Colonic mucosa (tissue), 4 donors: ENCODE data around the gene TNFRSF21. TPM values are rescaled to one million over a fixed set of nuclear protein-coding genes. Genes with fewer than 3 reads are reported as not detected.

Experiments
- DNase-seq: peaks from one replicate; pipeline ENCODE4 v3.0.0-alpha.2; 2020
- H3K27ac ChIP-seq: fragments of 200-600 bp; one replicate; pipeline ENCODE4 v1.8.0; 2021
- H3K27me3 ChIP-seq: fragments of 200-600 bp; one replicate; pipeline ENCODE4 v1.8.0; 2021
- H3K36me3 ChIP-seq: fragments of 200-600 bp; one replicate; pipeline ENCODE4 v1.8.0; 2021
- H3K4me1 ChIP-seq: fragments of 200-600 bp; one replicate; pipeline ENCODE4 v1.8.0; 2021; ENCODE audit warnings: mild to moderate bottlenecking
- H3K4me3 ChIP-seq: fragments of 200-600 bp; one replicate; pipeline ENCODE4 v1.8.0; 2021
- H3K9ac ChIP-seq, 2 donors: one replicate each; pipeline ENCODE4 v1.7.0; 2013; ENCODE audit warnings: control low read depth in 2 of 2, low read depth in 2 of 2, low read length in 2 of 2
- H3K9me3 ChIP-seq: fragments of 200-600 bp; one replicate; pipeline ENCODE4 v1.8.0; 2021
- CTCF ChIP-seq: fragments of 200-600 bp; IDR thresholded peaks from one replicate; pipeline ENCODE4 v1.8.0; 2022; ENCODE audit warnings: antibody characterized with exemption, mild to moderate bottlenecking
- intact Hi-C: fragments of 100-400 bp; cut with DNase I; formaldehyde crosslinking; loops from one replicate; pipeline ENCODE4 v1.14.1; 2022
- total RNA-seq, 2 donors: library from RNA; stranded (reverse); fragmentation: NEBNext Ultra II Directional in 1 of 2; extraction: Animal tissue kit (Norgen Biotek cat#: 25700) in 1 of 2; gene quantifications; one replicate each; pipeline ENCODE4 v1.2.1, GENCODE V29; 2021
- donor health status: healthy.
- donor health status: DM: no; HTN: no; CAD: no.
- donor health status: DM: no; HTN: no; CAD: no.

The TNFRSF21 gene
- total RNA-seq, 2 donors from 2014 or later, result 74.0 to 102 TPM

GRCh38 chr6:47250302-47250701, 59.4 kb downstream of the TNFRSF21 start:
- Histone ChIP-seq H3K27ac (no peak overlapping the region), H3K9me3 (no peaks in the 10 kb centered on the region), H3K27me3 (no peaks in the 10 kb centered on the region), H3K9ac (no peak overlapping the region), H3K4me1 (peaks cover 5% of the 10 kb centered on the region), H3K36me3 (no peaks in the 10 kb centered on the region), H3K4me3 (no peak overlapping the region)
- no peak for TF ChIP-seq CTCF
- intact Hi-C loops, result no loop called here
- DNase-seq, result no peak

GRCh38 chr6:47248446-47248845, 61.3 kb downstream of the TNFRSF21 start:
- intact Hi-C loops, result loop anchor here (10.0 kb wide), 2 partner anchors 56 to 154 kb away; partner anchors contain the start of gene TNFRSF21
- Histone ChIP-seq H3K27ac (no peak overlapping the region), H3K9me3 (no peaks in the 10 kb centered on the region), H3K36me3 (no peaks in the 10 kb centered on the region), H3K4me1 (peaks cover 5% of the 10 kb centered on the region), H3K27me3 (no peaks in the 10 kb centered on the region), H3K4me3 (no peak overlapping the region), H3K9ac (no peak overlapping the region)
- TF ChIP-seq CTCF, result no peak
- DNase-seq, result no peak

- Histone ChIP-seq H3K4me3 (no peak overlapping the region), H3K9ac (no peak overlapping the region), H3K9me3 (no peaks in the 10 kb centered on the region), H3K36me3 (no peaks in the 10 kb centered on the region), H3K27me3 (no peaks in the 10 kb centered on the region), H3K4me1 (peaks cover 7% of the 10 kb centered on the region), H3K27ac (no peak overlapping the region)
- intact Hi-C loops, result loop anchor here (10.0 kb wide), 2 partner anchors 57 to 153 kb away; partner anchors contain the start of gene TNFRSF21
- TF ChIP-seq CTCF, result no peak
- DNase-seq, result no peak
These were observed 62.4 kb downstream of the TNFRSF21 start for GRCh38 chr6:47247227-47247797.

- peaks cover 9% of the 10 kb centered on the region for H3K4me1 ChIP-seq
- intact Hi-C loops, result loop anchor here (10.0 kb wide), 2 partner anchors 58 to 152 kb away; partner anchors contain the start of gene TNFRSF21
- no peaks in the 10 kb centered on the region for H3K36me3 ChIP-seq
- TF ChIP-seq CTCF, result no peak
- no peaks in the 10 kb centered on the region for H3K9me3 ChIP-seq
- DNase-seq, result no peak
- H3K9ac ChIP-seq, result no peak overlapping the region
- H3K27me3 ChIP-seq, result no peaks in the 10 kb centered on the region
- H3K27ac ChIP-seq, result no peak overlapping the region
- H3K4me3 ChIP-seq, result no peak overlapping the region
These were observed 63.2 kb downstream of the TNFRSF21 start for GRCh38 chr6:47246551-47246950.

GRCh38 chr6:47245745-47246371, 63.8 kb downstream of the TNFRSF21 start:
- Histone ChIP-seq H3K4me1 (peaks cover 9% of the 10 kb centered on the region), H3K27me3 (no peaks in the 10 kb centered on the region), H3K9ac (no peak overlapping the region), H3K36me3 (no peaks in the 10 kb centered on the region), H3K27ac (no peak overlapping the region), H3K9me3 (no peaks in the 10 kb centered on the region), H3K4me3 (no peak overlapping the region)
- no peak for TF ChIP-seq CTCF
- intact Hi-C loops, result loop anchor here (10.0 kb wide), 2 partner anchors 59 to 151 kb away; partner anchors contain the start of gene TNFRSF21
- DNase-seq, result no peak
